Sigmoid colon (tissue), 4 donors: Measurements from ENCODE around the gene FEM1C.

Experiments used
- CTCF ChIP-seq, 4 experiments: fragments of 450-650 bp in 3 of 4; fragments of 200-600 bp in 1 of 4; IDR thresholded peaks; one replicate each; pipeline ENCODE4 v1.5.1; 2016 to 2019; ENCODE audit warnings: antibody characterized with exemption in 4 of 4, mild to moderate bottlenecking in 3 of 4, moderate library complexity in 2 of 4
- EP300 ChIP-seq, 4 donors: sonication (generic); formaldehyde crosslinking; IDR thresholded peaks; one replicate each; pipeline ENCODE4 v1.6.1; 2017; ENCODE audit warnings: antibody characterized with exemption in 4 of 4

- TF ChIP-seq CTCF (IDR thresholded peaks at IDR 0.05) (no peak), EP300 (IDR thresholded peaks at IDR 0.05) (no peak)
Observed at GRCh38 chr5:115575167-115576070, 30.8 kb upstream of the FEM1C start.
